HepG2 (cell line): Measurements from ENCODE around the gene NDUFC1. TPM values are rescaled to one million over a fixed set of nuclear protein-coding genes. Genes with fewer than 3 reads are reported as not detected.
A peak's percentile ranks its signal among the peaks of the same experiment; 100 is the strongest.

Source experiments
- ATAC-seq: fragments of 200-7000 bp; cut with Tn5 transposase; 3 replicates; pipeline ENCODE4 v1.9.1; 2020; ENCODE audit warnings: mild to moderate bottlenecking, moderate library complexity
- BruUV-seq: library from RNA; stranded (reverse); fragments of 400-500 nt; replicated peaks from 2 replicates; lab custom pipeline; 2021; lab: Mats Ljungman, UMichigan
- CTCF ChIA-PET: fragments of 300-600 bp; formaldehyde crosslinking; extraction: SDS; loops from one replicate; lab custom pipeline; 2021; ENCODE audit warnings: low total read pairs, inconsistent platforms, low intra/inter-chr PET ratio; lab: Yijun Ruan, JAX
- POLR2A ChIA-PET: fragments of 350-600 bp; sonication (Branson Sonifier 250); formaldehyde crosslinking; loops from one replicate; lab custom pipeline; 2020; ENCODE audit warnings: antibody characterized with exemption, inconsistent platforms; lab: Yijun Ruan, JAX
- DNase-seq: peaks from one replicate; pipeline ENCODE4 v3.0.0-alpha.2; 2015; ENCODE audit warnings: low spot score
- FAIRE-seq: peaks from 3 replicates; lab custom pipeline; 2011; peaks lifted over from hg19 to GRCh38; lab: Jason Lieb, UNC
- H2AFZ ChIP-seq: one replicate; pipeline ENCODE4 v1.6.1; 2011; ENCODE audit warnings: low read length, inconsistent platforms
- H3K27ac ChIP-seq: fragments of 300-600 bp; 3 replicates; pipeline ENCODE4 v1.8.0; 2011; ENCODE audit warnings: mixed run types, mild to moderate bottlenecking, mixed read lengths, low read length, inconsistent platforms; ENCODE audit not compliant: insufficient read depth; ENCODE audit errors: extremely low read length
- H3K27me3 ChIP-seq, 2 experiments: fragments of 200-600 bp in 1 of 2; 2 replicates in 1 of 2; 3 replicates in 1 of 2; pipeline versions ENCODE4 v1.6.0 to v1.8.0; 2011; ENCODE audit warnings: low read length in 2 of 2, mild to moderate bottlenecking in 2 of 2, moderate library complexity in 2 of 2, inconsistent platforms in 1 of 2; ENCODE audit not compliant: insufficient read depth in 2 of 2, control insufficient read depth in 1 of 2
- H3K36me3 ChIP-seq, 2 experiments: fragments of 200-600 bp in 1 of 2; replicated peaks in 1 of 2; 2 replicates in 1 of 2; 3 replicates in 1 of 2; pipeline versions ENCODE4 v1.5.1 to v1.8.0; 2011; ENCODE audit warnings: low read length in 2 of 2, inconsistent platforms in 1 of 2; ENCODE audit not compliant: insufficient read depth in 2 of 2, control insufficient read depth in 1 of 2
- H3K4me1 ChIP-seq: 2 replicates; pipeline ENCODE4 v1.5.1; 2012; ENCODE audit warnings: low read length, inconsistent platforms; ENCODE audit not compliant: insufficient read depth
- H3K4me2 ChIP-seq: 2 replicates; pipeline ENCODE4 v1.6.0; 2011; ENCODE audit warnings: low read depth, low read length, inconsistent platforms
- H3K4me3 ChIP-seq, 3 experiments: fragments of 200-600 bp in 1 of 3; sonication (generic), shearing (Covaris generic) in 1 of 3; replicated peaks in 1 of 3; 2 replicates each; pipeline ENCODE4 v1.5.1; 2011 to 2016; ENCODE audit warnings: low read length in 3 of 3, inconsistent platforms in 2 of 3, low read depth in 2 of 3, mild to moderate bottlenecking in 2 of 3, control low read depth in 1 of 3, mixed read lengths in 1 of 3; ENCODE audit not compliant: insufficient read depth in 1 of 3
- H3K79me2 ChIP-seq: one replicate; pipeline ENCODE4 v1.6.1; 2011; ENCODE audit warnings: low read length, inconsistent platforms; ENCODE audit not compliant: insufficient read depth
- H3K9ac ChIP-seq: 2 replicates; pipeline ENCODE4 v1.6.0; 2011; ENCODE audit warnings: mild to moderate bottlenecking, low read depth, low read length, inconsistent platforms; ENCODE audit not compliant: insufficient read depth
- H3K9me3 ChIP-seq: 2 replicates; pipeline ENCODE4 v1.5.1; 2012; ENCODE audit warnings: mild to moderate bottlenecking, low read length
- H4K20me1 ChIP-seq: 2 replicates; pipeline ENCODE4 v1.6.0; 2011; ENCODE audit warnings: inconsistent platforms, mild to moderate bottlenecking, low read length, moderate library complexity; ENCODE audit not compliant: insufficient read depth
- HDAC6 ChIP-seq: fragments of 200-600 bp; sonication (generic); IDR thresholded peaks from 2 replicates; pipeline ENCODE4 v1.7.0; 2017; ENCODE audit warnings: mild to moderate bottlenecking, antibody characterized with exemption, low read length, low read depth
- HES4 ChIP-seq: sonication (generic); formaldehyde crosslinking; IDR thresholded peaks from 2 replicates; pipeline ENCODE4 v1.9.0; 2021; ENCODE audit warnings: mild to moderate bottlenecking, missing genetic modification reagents, borderline replicate concordance
- KLF11 ChIP-seq: IDR thresholded peaks from 2 replicates; pipeline ENCODE4 v1.6.1; 2016; ENCODE audit warnings: missing compliant biosample characterization
- SKI ChIP-seq: fragments of 450-650 bp; IDR thresholded peaks from one replicate; pipeline ENCODE4 v1.6.1; 2018; ENCODE audit warnings: mild to moderate bottlenecking; ENCODE audit not compliant: partially characterized antibody
- SMAD3 ChIP-seq: sonication (generic); formaldehyde crosslinking; IDR thresholded peaks from 2 replicates; pipeline ENCODE4 v1.4.0; 2020; ENCODE audit warnings: missing genetic modification reagents
- SP1 ChIP-seq, 2 experiments: fragments of 450-650 bp in 1 of 2; sonication (generic) in 1 of 2; formaldehyde crosslinking in 1 of 2; IDR thresholded peaks; 2 replicates each; pipeline versions ENCODE4 v1.4.0 to v1.6.1; 2016 to 2020; ENCODE audit warnings: missing genetic modification reagents in 1 of 2
- SRSF1 ChIP-seq: fragments of 200-400 bp; formaldehyde crosslinking; optimal IDR thresholded peaks from 2 replicates; pipeline ENCODE3; 2017; ENCODE audit warnings: mild to moderate bottlenecking, low read depth, low read length, moderate library complexity
- ZNF143 ChIP-seq: sonication (generic); formaldehyde crosslinking; IDR thresholded peaks from 2 replicates; pipeline ENCODE4 v1.4.0; 2020; ENCODE audit warnings: missing genetic modification reagents
- ZNF563 ChIP-seq: sonication (generic); formaldehyde crosslinking; IDR thresholded peaks from 2 replicates; pipeline ENCODE4 v1.8.0; 2022; ENCODE audit warnings: mild to moderate bottlenecking, moderate library complexity, missing genetic modification reagents
- ZNF746 ChIP-seq: sonication (generic); formaldehyde crosslinking; IDR thresholded peaks from 2 replicates; pipeline ENCODE4 v1.8.0; 2022; ENCODE audit warnings: mild to moderate bottlenecking, missing genetic modification reagents
- ZNF792 ChIP-seq: IDR thresholded peaks from 2 replicates; pipeline ENCODE4 v1.6.1; 2016
- WGBS: methylation state at CpG from one replicate; pipeline ENCODE4 v1.1.6; 2017; ENCODE audit warnings: low lambda C conversion rate; 5-methylcytosine and 5-hydroxymethylcytosine counted together
- in situ Hi-C: cut with HindIII; loops from 2 replicates; pipeline ENCODE4 v1.10.0; 2017; ENCODE audit warnings: low pct_unique_long_range_greater_than_20kb; ENCODE audit not compliant: extremely low pct_ligation_motif_present
- intact Hi-C: fragments of 100-400 bp; cut with micrococcal nuclease; formaldehyde crosslinking; loops from one replicate; pipeline ENCODE4 v1.10.0; 2022; ENCODE audit not compliant: unreplicated experiment
- polyA plus RNA-seq, 8 experiments: library from polyadenylated mRNA; depleted of rRNA in 3 of 8; stranded (reverse) in 7 of 8; unstranded in 1 of 8; fragments of >200 nt; fragmentation: Illumina TruSeq in 4 of 8; extraction: Trizol in 4 of 8; gene quantifications; 2 replicates each; pipeline versions ENCODE4 v1.2.1 to v1.2.3, GENCODE V29; 2011 to 2016; ENCODE audit warnings: low read depth in 4 of 8, missing spikeins in 1 of 8, mixed read lengths in 1 of 8; ENCODE audit not compliant: insufficient read depth in 1 of 8
- total RNA-seq, 5 experiments: library from RNA; depleted of rRNA; stranded (reverse); fragments of >200 nt; fragmentation: Illumina TruSeq; extraction: Trizol; gene quantifications; 2 replicates each; pipeline ENCODE4 v1.2.3, GENCODE V29; 2016; ENCODE audit warnings: low read depth in 1 of 5
- TF ChIP-seq, protein P1 (sequence below): sonication (generic); formaldehyde crosslinking; IDR thresholded peaks from 2 replicates; pipeline ENCODE4 v1.5.0; 2020; ENCODE audit warnings: missing genetic modification reagents
- TF ChIP-seq, protein P2 (sequence below): sonication (generic); formaldehyde crosslinking; IDR thresholded peaks from 2 replicates; pipeline ENCODE4 v1.8.1; 2023; ENCODE audit warnings: mild to moderate bottlenecking, missing genetic modification reagents
- TF ChIP-seq, protein P3 (sequence below): sonication (generic); formaldehyde crosslinking; IDR thresholded peaks from 2 replicates; pipeline ENCODE4 v1.4.0; 2020; ENCODE audit warnings: missing genetic modification reagents
- TF ChIP-seq, protein P4 (sequence below): sonication (generic); formaldehyde crosslinking; IDR thresholded peaks from 2 replicates; pipeline ENCODE4 v1.5.0; 2020; ENCODE audit warnings: mild to moderate bottlenecking, low read depth, missing genetic modification reagents, borderline replicate concordance
- TF ChIP-seq, protein P5 (sequence below): sonication (generic); formaldehyde crosslinking; IDR thresholded peaks from 2 replicates; pipeline ENCODE4 v1.4.0; 2020; ENCODE audit warnings: mild to moderate bottlenecking, low read depth, missing genetic modification reagents

The NDUFC1 gene
- total and polyA plus RNA-seq, 2 of the 13 experiments (the other 11 are each of a cell fraction or from before 2014, with no cell fraction given): 43.4 to 96.4 TPM

DNA sequence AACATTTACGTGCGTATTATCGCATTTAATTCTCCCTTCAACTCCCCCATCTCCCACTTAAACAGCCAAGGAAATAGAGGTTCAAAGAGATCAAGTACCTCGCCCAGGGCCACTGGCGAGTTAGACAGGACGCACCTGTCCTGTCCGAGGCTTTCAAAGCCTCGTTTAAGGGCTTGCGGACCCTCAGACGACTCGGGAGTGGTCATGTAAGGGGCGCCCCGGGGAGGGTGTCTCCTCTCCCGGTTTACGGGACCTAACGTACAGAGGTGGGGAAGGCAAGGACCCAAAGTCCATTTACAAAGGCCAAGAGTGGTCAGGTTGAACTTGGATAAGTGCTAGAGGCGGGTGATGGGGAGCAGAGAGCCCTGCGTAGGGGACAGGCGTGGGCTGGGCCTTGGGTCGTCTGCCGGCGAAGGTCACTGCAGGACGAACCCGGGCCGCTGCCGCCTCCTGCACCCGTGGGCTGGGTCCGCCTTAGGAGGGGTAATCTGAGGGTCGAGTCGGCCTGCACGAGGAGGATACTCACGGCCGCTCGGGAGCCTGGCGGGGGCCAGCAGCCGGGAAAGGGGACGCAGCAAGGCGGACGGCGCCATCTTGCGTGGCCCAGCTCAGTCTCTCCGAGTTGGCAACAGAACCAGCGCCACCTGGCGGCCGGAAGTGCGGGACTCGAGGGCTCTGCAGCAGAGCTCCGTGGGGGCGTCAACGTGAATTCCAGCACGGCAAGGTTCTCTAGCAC lies 6.9 kb downstream of the NDUFC1 start:
- Histone ChIP-seq H3K4me3 (peak overlapping the region; percentile 85 to 93 (median 86)), H3K4me2 (peak overlapping the region; percentile 82), H3K79me2 (peaks cover 25% of the 10 kb centered on the region), H3K36me3 (peaks cover 0 to 13% of the 10 kb centered on the region in 2 experiments; a peak in 3 of 5 replicates), H3K27ac (peak overlapping the region; percentile 92), H3K27me3 (no peaks in the 10 kb centered on the region; a peak in 1 of 5 replicates), H3K9ac (peak overlapping the region; percentile 96), H3K9me3 (no peaks in the 10 kb centered on the region), H4K20me1 (no peaks in the 10 kb centered on the region), H3K4me1 (peaks cover 54% of the 10 kb centered on the region), H2AFZ (peak overlapping the region; percentile 64)
- in situ Hi-C loops (loop anchor here (5.0 kb wide), 2 partner anchors 63 to 113 kb away; no protein-coding TSS in a partner anchor), intact Hi-C loops (loop anchor here (1.0 to 5.0 kb wide), 3 partner anchors 25 to 263 kb away; no protein-coding TSS in a partner anchor)
- ATAC-seq: peak; percentile 95
- ChIA-PET CTCF (interaction anchor here (0.7 to 1.5 kb wide), 6 partner anchors 14 to 265 kb away, joined by 3 to 9 read pairs (median 4); no protein-coding TSS in a partner anchor), POLR2A (interaction anchor here (0.6 to 3.4 kb wide), 14 partner anchors 12 to 279 kb away, joined by 3 to 22 read pairs (median 4); partner anchors contain the start of genes ELF2, MGARP and NOCT)
- peak; percentile 82 for DNase-seq
- TSS peak; percentile 93 for BruUV-seq
- WGBS: 1% methylated on average over 22 of the region's 51 CpGs
- peak; percentile 76 for FAIRE-seq
- peak; percentile 82 for TF ChIP-seq ZNF563
- TF ChIP-seq HDAC6: no peak
- no peak for TF ChIP-seq ZNF746 (CRISPR knock-in tag)
- no peak for TF ChIP-seq SMAD3 (CRISPR knock-in tag)
- peak; percentile 86 for TF ChIP-seq ZNF792 (CRISPR knock-in tag)
- TF ChIP-seq, protein P1, sequence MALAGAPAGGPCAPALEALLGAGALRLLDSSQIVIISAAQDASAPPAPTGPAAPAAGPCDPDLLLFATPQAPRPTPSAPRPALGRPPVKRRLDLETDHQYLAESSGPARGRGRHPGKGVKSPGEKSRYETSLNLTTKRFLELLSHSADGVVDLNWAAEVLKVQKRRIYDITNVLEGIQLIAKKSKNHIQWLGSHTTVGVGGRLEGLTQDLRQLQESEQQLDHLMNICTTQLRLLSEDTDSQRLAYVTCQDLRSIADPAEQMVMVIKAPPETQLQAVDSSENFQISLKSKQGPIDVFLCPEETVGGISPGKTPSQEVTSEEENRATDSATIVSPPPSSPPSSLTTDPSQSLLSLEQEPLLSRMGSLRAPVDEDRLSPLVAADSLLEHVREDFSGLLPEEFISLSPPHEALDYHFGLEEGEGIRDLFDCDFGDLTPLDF (CRISPR knock-in tag): peak; percentile 54; the same call in 1 of the 2 replicates
- TF ChIP-seq, protein P2, sequence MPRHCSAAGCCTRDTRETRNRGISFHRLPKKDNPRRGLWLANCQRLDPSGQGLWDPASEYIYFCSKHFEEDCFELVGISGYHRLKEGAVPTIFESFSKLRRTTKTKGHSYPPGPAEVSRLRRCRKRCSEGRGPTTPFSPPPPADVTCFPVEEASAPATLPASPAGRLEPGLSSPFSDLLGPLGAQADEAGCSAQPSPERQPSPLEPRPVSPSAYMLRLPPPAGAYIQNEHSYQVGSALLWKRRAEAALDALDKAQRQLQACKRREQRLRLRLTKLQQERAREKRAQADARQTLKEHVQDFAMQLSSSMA (CRISPR knock-in tag): no peak
- TF ChIP-seq, protein P3, sequence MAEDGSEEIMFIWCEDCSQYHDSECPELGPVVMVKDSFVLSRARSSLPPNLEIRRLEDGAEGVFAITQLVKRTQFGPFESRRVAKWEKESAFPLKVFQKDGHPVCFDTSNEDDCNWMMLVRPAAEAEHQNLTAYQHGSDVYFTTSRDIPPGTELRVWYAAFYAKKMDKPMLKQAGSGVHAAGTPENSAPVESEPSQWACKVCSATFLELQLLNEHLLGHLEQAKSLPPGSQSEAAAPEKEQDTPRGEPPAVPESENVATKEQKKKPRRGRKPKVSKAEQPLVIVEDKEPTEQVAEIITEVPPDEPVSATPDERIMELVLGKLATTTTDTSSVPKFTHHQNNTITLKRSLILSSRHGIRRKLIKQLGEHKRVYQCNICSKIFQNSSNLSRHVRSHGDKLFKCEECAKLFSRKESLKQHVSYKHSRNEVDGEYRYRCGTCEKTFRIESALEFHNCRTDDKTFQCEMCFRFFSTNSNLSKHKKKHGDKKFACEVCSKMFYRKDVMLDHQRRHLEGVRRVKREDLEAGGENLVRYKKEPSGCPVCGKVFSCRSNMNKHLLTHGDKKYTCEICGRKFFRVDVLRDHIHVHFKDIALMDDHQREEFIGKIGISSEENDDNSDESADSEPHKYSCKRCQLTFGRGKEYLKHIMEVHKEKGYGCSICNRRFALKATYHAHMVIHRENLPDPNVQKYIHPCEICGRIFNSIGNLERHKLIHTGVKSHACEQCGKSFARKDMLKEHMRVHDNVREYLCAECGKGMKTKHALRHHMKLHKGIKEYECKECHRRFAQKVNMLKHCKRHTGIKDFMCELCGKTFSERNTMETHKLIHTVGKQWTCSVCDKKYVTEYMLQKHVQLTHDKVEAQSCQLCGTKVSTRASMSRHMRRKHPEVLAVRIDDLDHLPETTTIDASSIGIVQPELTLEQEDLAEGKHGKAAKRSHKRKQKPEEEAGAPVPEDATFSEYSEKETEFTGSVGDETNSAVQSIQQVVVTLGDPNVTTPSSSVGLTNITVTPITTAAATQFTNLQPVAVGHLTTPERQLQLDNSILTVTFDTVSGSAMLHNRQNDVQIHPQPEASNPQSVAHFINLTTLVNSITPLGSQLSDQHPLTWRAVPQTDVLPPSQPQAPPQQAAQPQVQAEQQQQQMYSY: no peak
- peak; percentile 58 for TF ChIP-seq SKI
- no peak for TF ChIP-seq HES4 (CRISPR knock-in tag)
- TF ChIP-seq KLF11 (CRISPR knock-in tag): 0 out of 2 replicates have a peak, but pooled peaks have one; percentile 54
- TF ChIP-seq, protein P4, sequence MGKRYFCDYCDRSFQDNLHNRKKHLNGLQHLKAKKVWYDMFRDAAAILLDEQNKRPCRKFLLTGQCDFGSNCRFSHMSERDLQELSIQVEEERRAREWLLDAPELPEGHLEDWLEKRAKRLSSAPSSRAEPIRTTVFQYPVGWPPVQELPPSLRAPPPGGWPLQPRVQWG: no peak
- TF ChIP-seq SRSF1: peak; percentile 88
- TF ChIP-seq, protein P5, sequence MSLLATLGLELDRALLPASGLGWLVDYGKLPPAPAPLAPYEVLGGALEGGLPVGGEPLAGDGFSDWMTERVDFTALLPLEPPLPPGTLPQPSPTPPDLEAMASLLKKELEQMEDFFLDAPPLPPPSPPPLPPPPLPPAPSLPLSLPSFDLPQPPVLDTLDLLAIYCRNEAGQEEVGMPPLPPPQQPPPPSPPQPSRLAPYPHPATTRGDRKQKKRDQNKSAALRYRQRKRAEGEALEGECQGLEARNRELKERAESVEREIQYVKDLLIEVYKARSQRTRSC (CRISPR knock-in tag): no peak
- no peak for TF ChIP-seq SP1 (IDR thresholded peaks at IDR 0.05)
- TF ChIP-seq SP1 (CRISPR knock-in tag; IDR thresholded peaks at IDR 0.05): peak; percentile 44; the same call in 1 of the 2 replicates
- TF ChIP-seq ZNF143 (CRISPR knock-in tag): peak; percentile 30; the same call in 1 of the 2 replicates
